Left kidney (tissue), 2 donors: ENCODE data around the gene TMEM44. TPM values are rescaled to one million over a fixed set of nuclear protein-coding genes. Genes with fewer than 3 reads are reported as not detected.
"Not testable (repeated sequence)": the region's sequence is repeated elsewhere in the genome, so short reads cannot be mapped to it uniquely, and the experiment has no call there.

Experiments used
- DNase-seq: peaks from one replicate; pipeline ENCODE4 v3.0.0-alpha.2; 2013
- polyA plus RNA-seq: library from polyadenylated mRNA; unstranded; fragments of 120-200 nt; gene quantifications from one replicate; pipeline ENCODE4 v1.2.1, GENCODE V29; 2013; ENCODE audit not compliant: insufficient read length

Gene TMEM44
- polyA plus RNA-seq, 1 donor = 22.6 TPM

DNA sequence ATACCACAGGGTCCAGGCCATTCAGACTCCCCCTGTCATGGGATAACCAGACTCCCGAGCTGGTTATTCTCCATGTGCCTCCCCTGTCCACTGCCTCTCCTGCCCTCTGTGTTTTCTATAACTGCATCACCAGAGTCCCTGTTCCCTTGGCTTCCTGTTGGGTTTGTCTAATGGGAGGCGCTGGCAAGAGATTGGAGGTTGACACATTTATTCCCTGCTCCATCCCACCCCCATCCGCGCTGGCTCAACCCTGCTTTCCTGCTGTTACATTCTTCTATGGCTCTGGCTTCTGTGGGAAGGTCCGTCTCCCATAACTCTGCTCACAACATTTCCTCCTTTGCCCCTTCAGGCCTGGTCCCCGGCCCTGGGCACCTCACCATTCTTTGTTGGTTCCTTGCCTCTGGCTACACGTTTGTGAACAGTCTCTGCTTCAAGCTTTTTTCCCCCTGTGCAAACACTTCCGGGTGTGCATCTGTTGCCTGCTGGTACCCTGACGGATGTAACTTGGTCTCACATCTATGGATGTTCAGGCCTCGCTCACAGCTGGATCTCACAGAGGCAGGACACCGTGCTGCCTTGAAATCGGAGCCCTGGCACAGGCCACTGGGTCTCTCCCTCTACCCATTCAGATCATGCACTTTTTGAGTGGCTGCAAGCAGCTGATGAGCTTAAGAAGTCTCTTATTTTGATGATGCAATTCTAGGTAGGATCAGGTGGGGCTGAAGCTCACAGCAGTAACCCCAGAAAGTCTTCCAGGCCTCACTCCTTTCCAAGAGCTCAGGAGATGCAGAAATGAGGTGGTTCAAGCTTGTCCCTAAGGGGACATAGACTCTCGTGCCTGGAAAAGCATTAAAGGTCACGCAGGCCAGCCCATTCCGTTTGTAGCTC, 77.8 kb downstream of the TMEM44 start:
- no peak for DNase-seq

DNA sequence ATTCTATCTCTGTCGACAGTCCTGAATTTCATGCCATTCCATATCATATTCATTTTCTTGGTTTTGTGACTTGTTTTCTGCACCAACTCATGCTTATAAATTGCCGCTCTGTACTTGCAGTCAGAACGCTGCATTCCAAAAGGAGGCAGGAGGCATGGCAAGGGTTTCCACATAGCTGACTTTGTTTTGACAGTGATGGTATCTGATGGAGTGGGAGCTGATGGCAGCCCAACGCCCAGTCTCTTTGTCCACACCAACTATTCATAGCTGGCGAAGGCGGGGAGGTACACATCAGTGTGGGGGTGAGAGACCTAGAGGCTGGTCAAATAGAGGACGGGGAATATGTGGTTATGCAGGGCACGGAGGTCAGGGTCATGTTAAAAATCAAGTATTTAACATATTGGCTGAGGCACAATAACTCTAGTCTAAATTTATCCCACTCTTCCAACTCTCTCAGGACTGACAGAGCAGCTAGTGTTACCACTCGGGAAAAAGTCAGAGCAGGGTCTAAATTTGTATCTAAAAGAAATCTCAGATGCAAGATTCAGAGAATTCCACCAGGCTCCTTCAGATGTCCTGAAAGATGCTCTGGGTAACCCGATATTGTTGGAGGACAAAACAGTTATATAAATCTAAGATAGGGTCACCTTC, 78.6 kb downstream of the TMEM44 start:
- no peak for DNase-seq

DNA sequence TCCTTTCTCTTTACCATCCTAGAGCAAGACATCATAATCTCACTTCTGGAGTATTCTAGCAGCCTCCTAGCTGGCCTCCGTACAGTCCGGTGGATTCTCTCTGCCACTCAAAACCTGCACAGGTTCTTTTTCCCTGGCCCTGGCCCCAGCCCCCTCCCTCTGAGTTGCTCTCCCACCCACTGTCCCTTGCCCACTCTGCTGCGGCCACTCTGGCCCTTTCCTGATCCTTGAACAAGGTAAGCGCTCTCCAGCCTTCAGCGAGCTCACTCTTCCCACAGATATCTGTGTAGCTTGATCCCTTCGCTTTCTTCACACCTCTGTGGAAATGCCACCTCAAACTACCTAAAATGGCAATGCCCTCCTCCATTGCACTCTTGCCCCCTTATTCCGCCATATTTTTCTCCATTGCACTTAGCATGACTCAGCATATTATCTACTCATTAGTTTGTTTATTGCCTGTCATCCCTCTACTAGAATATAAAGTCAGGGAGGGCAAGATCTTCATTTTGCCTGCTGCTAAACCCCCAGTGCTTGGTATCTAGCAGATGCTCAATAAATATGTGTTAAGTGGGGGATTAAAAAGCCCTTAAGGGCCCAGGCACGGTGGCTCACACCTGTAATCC, 80.8 kb downstream of the TMEM44 start:
- DNase-seq = no peak

DNA sequence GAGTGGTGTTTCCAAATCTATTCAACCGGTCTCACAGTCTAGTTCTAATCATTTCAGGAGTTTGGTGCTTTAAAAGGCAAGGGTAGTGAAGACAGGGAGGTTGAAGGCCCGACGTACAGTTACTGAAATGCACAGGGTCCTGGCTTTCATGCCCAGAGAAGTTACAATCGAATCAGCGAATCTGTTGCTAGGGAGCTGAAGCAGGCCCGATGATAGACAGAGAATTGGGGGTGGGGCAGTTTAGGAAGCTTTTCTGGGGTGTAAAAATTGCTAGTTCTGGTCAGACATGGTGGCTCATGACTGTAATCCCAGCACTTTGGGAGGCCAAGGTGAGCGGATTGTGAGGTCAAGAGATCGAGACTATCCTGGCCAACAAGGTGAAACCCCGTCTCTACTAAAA, 83.4 kb downstream of the TMEM44 start:
- no peak for DNase-seq

DNA sequence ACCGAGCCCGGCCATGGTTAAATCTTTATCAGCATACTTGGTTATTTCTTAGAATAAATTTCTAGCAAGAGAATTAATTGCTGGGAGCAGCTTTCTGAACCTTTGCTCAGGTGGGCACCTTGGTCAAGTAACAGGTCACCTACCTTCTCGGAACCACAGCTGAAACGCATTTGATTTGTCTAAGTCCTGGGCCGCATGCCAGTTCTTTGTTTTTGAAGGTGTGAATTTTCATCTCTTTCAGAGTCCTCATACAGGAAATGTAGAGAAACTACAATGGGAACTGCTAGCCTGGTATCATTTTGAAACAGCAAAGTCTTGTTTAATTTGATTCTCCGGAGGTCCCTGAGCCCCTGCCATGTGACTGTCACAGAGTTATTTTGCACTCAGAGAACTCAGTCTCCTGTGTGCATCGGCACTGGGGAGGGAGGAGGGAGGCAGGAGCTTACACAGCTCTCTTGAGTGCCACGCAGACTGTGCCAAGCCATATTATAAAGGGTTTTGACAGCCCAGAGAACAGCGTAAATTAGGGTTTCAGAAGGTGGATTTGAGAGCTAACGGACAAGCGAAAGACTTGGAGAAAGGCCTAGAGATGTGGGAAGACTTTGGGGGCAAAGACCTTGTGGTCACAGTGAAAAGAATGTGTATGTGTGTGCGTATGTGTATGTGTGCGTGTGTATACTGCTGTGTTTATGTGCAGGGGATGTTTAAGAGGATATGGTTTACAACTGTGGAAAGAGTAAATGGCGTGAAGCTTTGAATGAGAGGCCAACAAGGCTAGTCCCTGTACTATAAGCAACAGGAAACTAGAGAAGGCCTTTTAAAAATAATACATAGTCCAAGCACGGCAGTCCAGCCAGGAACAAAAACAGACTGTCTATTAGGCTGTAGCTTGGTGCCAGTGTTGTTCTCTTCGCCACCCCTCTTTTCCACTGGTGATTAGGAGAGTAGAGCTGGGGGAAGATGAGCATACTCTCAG, 84.6 kb downstream of the TMEM44 start:
- DNase-seq = no peak

GRCh38 chr3:194547042-194547441, 86.2 kb downstream of the TMEM44 start:
- DNase-seq = no peak

GRCh38 chr3:194545538-194545937, 87.7 kb downstream of the TMEM44 start:
- DNase-seq = not testable (repeated sequence)

- DNase-seq = no peak
These were observed 89.7 kb downstream of the TMEM44 start for GRCh38 chr3:194543550-194543949.

DNA sequence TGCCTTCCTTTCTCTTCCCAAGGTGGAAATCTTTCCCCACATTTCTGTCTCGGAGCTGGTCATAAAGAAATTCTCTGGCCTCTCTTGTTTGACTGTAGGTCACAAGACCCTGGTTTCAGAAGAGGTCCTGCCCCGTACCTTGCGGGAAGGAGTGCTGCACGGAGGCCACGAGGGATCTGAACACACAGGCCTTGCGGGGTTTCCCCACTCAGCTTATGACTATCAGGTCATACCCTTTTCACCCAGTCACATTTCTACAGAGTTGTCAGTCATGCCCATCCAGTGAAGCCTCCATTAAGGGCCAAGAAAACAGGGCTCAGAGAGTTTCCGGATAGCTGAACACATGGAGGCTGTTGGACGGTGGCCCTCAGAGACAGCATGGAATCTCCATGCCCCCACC, 91.7 kb downstream of the TMEM44 start:
- no peak for DNase-seq

- no peak for DNase-seq
These were observed 92.8 kb downstream of the TMEM44 start for GRCh38 chr3:194540274-194540905.

DNA sequence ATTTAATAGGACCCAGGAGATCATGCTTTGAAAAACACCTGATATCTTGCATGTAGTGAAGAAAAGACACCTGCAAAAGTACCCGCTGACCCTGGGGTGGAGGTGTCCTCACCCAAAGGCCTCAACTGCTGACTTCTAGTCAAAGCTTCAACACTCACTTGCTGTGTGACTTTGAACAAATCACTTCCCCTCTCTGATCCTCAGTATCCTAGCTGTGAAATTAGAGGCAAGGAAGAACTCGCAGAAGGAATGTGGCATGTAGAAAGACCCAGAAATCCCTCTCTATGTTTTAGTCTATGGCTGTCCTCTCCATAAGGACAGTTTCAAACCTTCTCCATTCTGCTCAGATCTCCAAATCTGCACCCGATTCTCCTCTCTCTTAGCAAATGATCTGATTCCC, 93.7 kb downstream of the TMEM44 start:
- no peak for DNase-seq

GRCh38 chr3:194537732-194538247, 95.4 kb downstream of the TMEM44 start:
- DNase-seq = no peak

Other genes starting within 250 kb of the TMEM44 start
- 0.40 TPM for gene GP5, start 234.2 kb downstream of the TMEM44 start, polyA plus RNA-seq
- 124 TPM for gene ATP13A3, start 146.4 kb downstream of the TMEM44 start, polyA plus RNA-seq
- gene LSG1, start 38.8 kb upstream of the TMEM44 start, polyA plus RNA-seq = 99.2 TPM
- 3.7 TPM for gene FAM43A, start 52.5 kb upstream of the TMEM44 start, polyA plus RNA-seq